Tibial nerve (tissue), 4 donors: ENCODE measurements around the gene TMC2. TPM values are rescaled to one million over a fixed set of nuclear protein-coding genes. Genes with fewer than 3 reads are reported as not detected.

Source experiments
- DNase-seq, 2 donors: peaks; one replicate each; pipeline ENCODE4 v3.0.0-alpha.2; 2019; ENCODE audit warnings: low spot score in 2 of 2
- H3K27ac ChIP-seq, 4 donors: fragments of 200-600 bp; sonication (generic) in 3 of 4; one replicate each; pipeline ENCODE4 v1.5.1; 2017 to 2019; ENCODE audit warnings: mild to moderate bottlenecking in 1 of 4
- H3K27me3 ChIP-seq, 2 donors: fragments of 200-600 bp; sonication (generic) in 1 of 2; one replicate each; pipeline versions ENCODE4 v1.5.1 to v1.6.0; 2017 to 2019
- H3K36me3 ChIP-seq, 3 donors: fragments of 200-600 bp; sonication (generic); one replicate each; pipeline ENCODE4 v1.5.1; 2018 to 2019
- H3K4me1 ChIP-seq, 4 donors: fragments of 200-600 bp; sonication (generic) in 3 of 4; one replicate each; pipeline ENCODE4 v1.5.1; 2017 to 2019
- H3K4me3 ChIP-seq, 4 donors: fragments of 200-600 bp; sonication (generic) in 3 of 4; one replicate each; pipeline ENCODE4 v1.5.1; 2017 to 2019; ENCODE audit warnings: mild to moderate bottlenecking in 1 of 4, moderate library complexity in 1 of 4
- H3K9me3 ChIP-seq, 4 donors: fragments of 200-600 bp; sonication (generic) in 3 of 4; one replicate each; pipeline ENCODE4 v1.5.1; 2017 to 2019
- EP300 ChIP-seq, 2 donors: sonication (generic); formaldehyde crosslinking; IDR thresholded peaks; one replicate each; pipeline ENCODE4 v1.6.1; 2017; ENCODE audit warnings: antibody characterized with exemption in 2 of 2, mild to moderate bottlenecking in 1 of 2
- POLR2A ChIP-seq, 2 donors: fragments of 450-650 bp; IDR thresholded peaks; one replicate each; pipeline ENCODE4 v1.6.1; 2017; ENCODE audit warnings: antibody characterized with exemption in 2 of 2, mild to moderate bottlenecking in 2 of 2, moderate library complexity in 2 of 2
- WGBS, 2 donors: methylation state at CpG; one replicate each; pipeline ENCODE4 v1.1.5; 2018; 5-methylcytosine and 5-hydroxymethylcytosine counted together
- total RNA-seq, 4 donors: library from RNA; depleted of rRNA; stranded (reverse); fragments of >200 nt; gene quantifications; one replicate each; pipeline ENCODE4 v1.1.0, GENCODE V29; 2016
- TF ChIP-seq, protein P1 (sequence below), 5 experiments: fragments of 200-600 bp in 3 of 5; fragments of 450-650 bp in 2 of 5; sonication (generic) in 3 of 5; IDR thresholded peaks; one replicate each; pipeline ENCODE4 v1.5.1; 2016 to 2019; ENCODE audit warnings: antibody characterized with exemption in 5 of 5, mild to moderate bottlenecking in 3 of 5, moderate library complexity in 2 of 5

TMC2 gene
- total RNA-seq, 4 donors from 2014 or later: 0.21 to 0.59 (median 0.26) TPM

DNA sequence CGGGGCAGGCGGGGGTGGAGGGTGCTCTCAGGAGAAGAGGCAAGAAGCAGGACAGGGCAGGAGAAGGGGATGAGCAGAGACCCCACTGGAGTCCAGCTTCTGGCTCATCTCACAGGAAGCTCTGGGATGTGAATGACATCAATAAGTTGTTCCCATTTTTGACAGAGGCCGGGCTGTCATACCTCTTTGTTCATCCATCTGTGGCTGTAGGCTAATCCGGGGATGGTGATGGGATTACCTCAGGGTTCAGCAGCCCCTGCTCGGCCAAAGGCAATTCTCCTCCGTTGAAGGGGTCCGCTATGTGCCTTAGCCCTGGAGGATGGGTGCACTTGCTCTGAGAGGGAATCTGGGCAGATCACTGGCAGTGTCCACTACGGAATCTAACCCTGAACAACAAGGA, 3.3 kb upstream of the TMC2 start:
- no peak for DNase-seq
- no peaks in the 10 kb centered on the region for H3K4me1 ChIP-seq
- WGBS, 2 donors: 81 to 86% methylated on average over 8 of the region's 8 CpGs
- no peak overlapping the region for H3K4me3 ChIP-seq
- peaks cover 0 to 25% of the 10 kb centered on the region in 2 donors for H3K27me3 ChIP-seq
- H3K36me3 ChIP-seq: no peaks in the 10 kb centered on the region
- H3K9me3 ChIP-seq: no peaks in the 10 kb centered on the region
- TF ChIP-seq, protein P1, sequence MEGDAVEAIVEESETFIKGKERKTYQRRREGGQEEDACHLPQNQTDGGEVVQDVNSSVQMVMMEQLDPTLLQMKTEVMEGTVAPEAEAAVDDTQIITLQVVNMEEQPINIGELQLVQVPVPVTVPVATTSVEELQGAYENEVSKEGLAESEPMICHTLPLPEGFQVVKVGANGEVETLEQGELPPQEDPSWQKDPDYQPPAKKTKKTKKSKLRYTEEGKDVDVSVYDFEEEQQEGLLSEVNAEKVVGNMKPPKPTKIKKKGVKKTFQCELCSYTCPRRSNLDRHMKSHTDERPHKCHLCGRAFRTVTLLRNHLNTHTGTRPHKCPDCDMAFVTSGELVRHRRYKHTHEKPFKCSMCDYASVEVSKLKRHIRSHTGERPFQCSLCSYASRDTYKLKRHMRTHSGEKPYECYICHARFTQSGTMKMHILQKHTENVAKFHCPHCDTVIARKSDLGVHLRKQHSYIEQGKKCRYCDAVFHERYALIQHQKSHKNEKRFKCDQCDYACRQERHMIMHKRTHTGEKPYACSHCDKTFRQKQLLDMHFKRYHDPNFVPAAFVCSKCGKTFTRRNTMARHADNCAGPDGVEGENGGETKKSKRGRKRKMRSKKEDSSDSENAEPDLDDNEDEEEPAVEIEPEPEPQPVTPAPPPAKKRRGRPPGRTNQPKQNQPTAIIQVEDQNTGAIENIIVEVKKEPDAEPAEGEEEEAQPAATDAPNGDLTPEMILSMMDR (IDR thresholded peaks at IDR 0.05): no peak
- no peak for TF ChIP-seq POLR2A (IDR thresholded peaks at IDR 0.05)
- no peak for TF ChIP-seq EP300 (IDR thresholded peaks at IDR 0.05)
- no peak overlapping the region for H3K27ac ChIP-seq

DNA sequence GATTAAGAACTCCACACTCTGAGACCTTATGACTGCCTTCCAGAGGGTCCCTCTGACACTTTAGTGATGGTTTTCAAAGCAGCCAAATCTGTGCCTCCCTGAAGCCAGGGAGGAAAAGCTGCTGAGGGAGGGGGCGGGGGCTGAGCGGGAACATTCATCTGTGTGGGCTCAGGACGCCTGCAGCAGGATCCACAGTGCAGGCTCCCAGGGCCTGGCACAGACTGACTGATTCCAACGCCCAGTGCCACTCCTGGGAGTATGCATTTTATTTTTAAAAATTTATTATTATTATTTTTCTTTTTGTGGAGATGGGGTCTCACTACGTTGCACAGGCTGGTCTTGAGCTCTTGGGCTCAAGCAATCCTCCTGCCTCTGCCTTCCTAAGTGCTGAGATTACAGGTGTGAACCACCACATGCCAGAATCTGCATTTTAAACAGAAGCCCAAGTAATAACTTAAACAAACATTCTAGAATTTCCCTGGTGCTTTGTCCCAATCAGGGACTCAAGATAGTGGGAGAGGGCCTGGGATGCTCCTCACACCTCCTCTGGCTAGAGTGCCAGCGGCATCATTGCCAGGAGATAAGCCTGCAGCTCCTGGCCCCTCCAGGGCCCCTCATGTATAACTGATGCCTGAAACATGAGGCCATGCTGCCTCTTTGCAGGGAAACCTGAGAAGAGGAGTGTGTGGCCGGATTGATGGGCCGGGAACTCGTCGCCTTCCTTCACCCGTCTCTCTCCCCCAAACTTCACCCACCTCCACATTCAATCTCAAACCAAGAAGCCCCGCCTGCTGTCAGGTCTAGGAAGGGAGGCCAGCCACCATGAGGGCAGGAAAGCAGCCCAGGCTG, 438 bp upstream of the TMC2 start:
- peaks cover 0 to 18% (median 3%) of the 10 kb centered on the region in 4 donors for H3K4me1 ChIP-seq
- H3K27ac ChIP-seq: no peak overlapping the region
- no peaks in the 10 kb centered on the region for H3K9me3 ChIP-seq
- no peak overlapping the region for H3K4me3 ChIP-seq
- peaks cover 0 to 26% of the 10 kb centered on the region in 2 donors for H3K27me3 ChIP-seq
- DNase-seq: no peak
- TF ChIP-seq, protein P1 (IDR thresholded peaks at IDR 0.05): no peak
- TF ChIP-seq POLR2A (IDR thresholded peaks at IDR 0.05) (no peak), EP300 (IDR thresholded peaks at IDR 0.05) (no peak)
- no peaks in the 10 kb centered on the region for H3K36me3 ChIP-seq
- WGBS, 2 donors: 52 to 53% methylated on average over 11 to 12 of the region's 12 CpGs

DNA sequence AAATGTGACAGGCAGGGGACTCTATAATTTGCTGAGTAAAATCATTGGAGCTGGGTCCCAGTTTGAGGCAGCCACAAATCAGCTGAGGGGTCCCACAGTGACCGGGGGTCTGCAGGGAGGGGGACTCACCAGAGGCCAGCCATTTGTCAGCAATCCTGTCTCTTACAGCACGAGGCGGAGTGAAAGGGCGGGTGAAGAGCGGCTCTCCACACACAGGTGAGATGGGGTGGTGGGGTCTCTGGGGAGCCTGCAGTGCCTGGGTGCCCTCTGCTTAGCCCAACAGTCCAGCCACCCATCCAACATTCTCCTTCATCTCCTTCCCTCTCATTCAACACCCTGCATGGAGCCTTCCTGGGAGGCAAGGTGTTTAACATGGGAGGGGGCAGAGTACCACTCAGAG, 728 bp downstream of the TMC2 start:
- Histone ChIP-seq H3K4me3 (no peak overlapping the region), H3K27me3 (peaks cover 0 to 34% of the 10 kb centered on the region in 2 donors), H3K27ac (no peak overlapping the region), H3K4me1 (peaks cover 0 to 18% (median 3%) of the 10 kb centered on the region in 4 donors), H3K9me3 (no peaks in the 10 kb centered on the region), H3K36me3 (no peaks in the 10 kb centered on the region)
- TF ChIP-seq POLR2A (IDR thresholded peaks at IDR 0.05): no peak
- 86 to 90% methylated on average over 5 of the region's 5 CpGs for WGBS, 2 donors
- DNase-seq: no peak

DNA sequence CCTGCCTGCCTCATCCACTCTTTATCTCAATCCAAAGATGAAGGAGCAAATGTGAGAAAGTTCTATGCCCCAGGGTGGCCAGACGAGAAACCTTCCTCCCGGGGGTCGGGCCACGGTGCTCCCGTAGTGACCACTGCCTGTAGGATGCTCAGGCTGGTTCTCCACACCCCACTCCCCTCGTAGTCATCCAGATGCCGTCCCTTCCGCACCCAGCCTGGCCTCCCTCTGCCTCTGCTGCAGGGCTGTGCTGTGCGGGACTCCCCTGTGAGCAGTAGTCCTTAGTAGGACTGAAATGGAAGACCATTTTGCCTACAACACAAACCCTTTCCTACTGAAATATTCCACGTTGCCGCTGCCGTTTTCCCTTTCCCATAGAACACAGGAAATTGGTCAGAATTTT, 2.0 kb downstream of the TMC2 start:
- Histone ChIP-seq H3K36me3 (no peaks in the 10 kb centered on the region), H3K4me1 (peaks cover 0 to 18% (median 3%) of the 10 kb centered on the region in 4 donors), H3K4me3 (no peak overlapping the region), H3K9me3 (no peaks in the 10 kb centered on the region), H3K27me3 (peaks cover 0 to 43% of the 10 kb centered on the region in 2 donors), H3K27ac (peak overlapping the region in 1 of 4 donors; percentile 74)
- TF ChIP-seq, protein P1 (IDR thresholded peaks at IDR 0.05): no peak
- TF ChIP-seq EP300 (IDR thresholded peaks at IDR 0.05) (no peak), POLR2A (IDR thresholded peaks at IDR 0.05) (no peak)
- DNase-seq: no peak
- 74% methylated on average over 12 of the region's 12 CpGs for WGBS, 2 donors

DNA sequence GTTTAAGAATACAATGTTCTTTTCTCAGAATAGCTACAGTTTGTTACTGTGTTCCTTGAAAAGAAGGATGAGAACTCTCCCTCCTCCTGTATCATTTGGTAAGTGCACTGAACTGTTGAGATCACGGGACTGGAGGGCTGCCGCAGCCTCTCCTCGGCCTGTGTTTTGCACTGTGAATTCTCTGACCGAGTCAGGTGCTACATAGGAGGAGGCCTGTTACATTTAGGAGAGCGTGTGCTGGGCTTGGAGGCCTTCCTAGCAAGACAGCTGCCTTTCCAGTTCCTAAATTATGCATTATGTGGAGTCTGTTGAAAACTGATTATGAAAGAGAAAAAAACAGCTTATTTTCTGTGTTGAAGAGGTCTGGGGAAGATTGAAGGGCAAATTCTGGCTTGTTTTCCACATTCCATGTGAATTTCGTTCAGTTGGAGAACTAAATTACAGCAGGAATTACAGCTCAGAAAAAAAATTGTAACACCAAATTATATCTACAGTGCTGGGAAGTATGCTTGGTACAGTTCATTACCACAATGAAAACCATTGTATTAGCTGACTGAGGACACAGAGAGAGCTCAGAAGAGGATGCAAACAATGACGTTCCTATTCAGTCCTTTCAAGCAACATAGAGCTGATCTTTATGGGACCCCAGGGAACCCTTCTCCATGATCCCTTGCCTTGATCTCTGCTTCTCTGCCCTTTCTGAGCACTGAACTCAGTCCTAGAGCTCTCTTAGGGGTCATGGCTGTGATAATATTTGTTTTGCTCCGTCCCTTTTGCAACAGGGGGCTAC, 2.8 kb downstream of the TMC2 start:
- H3K4me3 ChIP-seq: no peak overlapping the region
- WGBS, 2 donors: 23 to 26% methylated on average over 8 of the region's 8 CpGs
- peaks cover 0 to 37% of the 10 kb centered on the region in 2 donors for H3K27me3 ChIP-seq
- H3K4me1 ChIP-seq: peaks cover 0 to 18% (median 3%) of the 10 kb centered on the region in 4 donors
- DNase-seq: no peak
- no peaks in the 10 kb centered on the region for H3K36me3 ChIP-seq
- H3K27ac ChIP-seq: peak overlapping the region in 2 of 4 donors; percentile 68 to 74
- no peaks in the 10 kb centered on the region for H3K9me3 ChIP-seq
- TF ChIP-seq, protein P1 (IDR thresholded peaks at IDR 0.05): no peak
- TF ChIP-seq EP300 (IDR thresholded peaks at IDR 0.05) (no peak), POLR2A (IDR thresholded peaks at IDR 0.05) (no peak)
